Activated naive CD4-positive, alpha-beta T cell treated with anti-CD3 and anti-CD28 coated beads for 36 hours (primary cell): ENCODE data around the gene ROCK2. TPM values are rescaled to one million over a fixed set of nuclear protein-coding genes. Genes with fewer than 3 reads are reported as not detected.

Experiments
- CTCF ChIA-PET: fragments of 350-600 bp; sonication (Branson Sonifier 250); formaldehyde crosslinking; loops from one replicate; lab custom pipeline; 2021; ENCODE audit warnings: antibody characterized with exemption; lab: Charles Lee
- DNase-seq: peaks from one replicate; pipeline ENCODE4 v3.0.0-alpha.2; 2020
- H3K27ac Mint-ChIP-seq: one replicate; pipeline ENCODE4 v1.8.0; 2021; ENCODE audit warnings: mild to moderate bottlenecking, mixed read lengths
- H3K27me3 Mint-ChIP-seq: one replicate; pipeline ENCODE4 v1.8.0; 2021; ENCODE audit warnings: low read depth, mixed read lengths
- H3K36me3 Mint-ChIP-seq: one replicate; pipeline ENCODE4 v1.8.0; 2021; ENCODE audit warnings: low read depth, mixed read lengths
- H3K4me1 Mint-ChIP-seq: one replicate; pipeline ENCODE4 v1.8.0; 2021; ENCODE audit warnings: low read depth, mixed read lengths
- H3K4me3 Mint-ChIP-seq: one replicate; pipeline ENCODE4 v1.8.0; 2021; ENCODE audit warnings: mild to moderate bottlenecking, moderate library complexity, mixed read lengths
- H3K9me3 Mint-ChIP-seq: one replicate; pipeline ENCODE4 v1.8.0; 2021; ENCODE audit warnings: mixed read lengths
- intact Hi-C: fragments of 100-400 bp; cut with micrococcal nuclease; formaldehyde crosslinking; loops from one replicate; pipeline ENCODE4 v1.15.1; 2023
- total RNA-seq, 2 experiments: library from RNA; stranded (reverse); gene quantifications; one replicate each; pipeline ENCODE4 v1.2.3, GENCODE V29; 2021

ROCK2 gene
- total RNA-seq, 2 experiments from 2014 or later: 8.4 to 9.4 TPM

DNA sequence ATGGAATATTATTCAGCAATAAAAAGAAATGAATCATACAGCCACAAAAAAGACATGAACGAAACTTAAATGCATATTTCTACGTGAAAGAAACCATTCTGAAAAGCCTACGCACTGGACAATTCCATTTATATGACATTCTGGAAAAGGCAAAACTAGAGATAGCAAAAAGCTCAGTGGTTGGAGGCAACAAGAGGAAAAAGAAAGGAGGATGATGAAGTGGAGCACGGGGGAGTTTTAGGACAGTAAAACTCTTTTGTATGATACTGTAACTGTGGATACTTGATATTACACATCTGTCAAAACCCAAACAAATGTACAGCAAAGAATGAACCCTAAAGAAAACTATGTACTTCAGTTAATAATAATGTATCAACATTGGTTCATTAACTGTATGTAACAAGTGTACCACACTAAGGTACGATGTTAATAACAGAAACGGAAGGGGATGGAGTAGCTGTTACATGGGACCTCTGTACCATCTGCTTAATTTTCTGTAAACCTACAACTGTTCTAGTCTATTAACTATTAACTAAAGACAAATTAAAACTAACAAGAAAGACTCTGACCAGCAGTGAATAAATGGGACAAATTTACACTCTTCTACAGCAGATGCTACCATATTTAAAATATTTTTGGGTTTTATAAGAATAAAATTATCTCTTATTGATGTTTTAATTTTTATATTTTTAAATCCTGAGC, 31.5 kb downstream of the ROCK2 start:
- no peak overlapping the region for H3K27ac Mint-ChIP-seq
- H3K36me3 Mint-ChIP-seq: no peaks in the 10 kb centered on the region
- intact Hi-C loops: no loop called here
- no peak overlapping the region for H3K4me3 Mint-ChIP-seq
- H3K4me1 Mint-ChIP-seq: peaks cover 12% of the 10 kb centered on the region
- DNase-seq: no peak
- CTCF ChIA-PET: no interaction called here
- no peaks in the 10 kb centered on the region for H3K9me3 Mint-ChIP-seq
- H3K27me3 Mint-ChIP-seq: no peaks in the 10 kb centered on the region

- peaks cover 16% of the 10 kb centered on the region for H3K4me1 Mint-ChIP-seq
- no peaks in the 10 kb centered on the region for H3K27me3 Mint-ChIP-seq
- intact Hi-C loops: no loop called here
- no peak for DNase-seq
- no peak overlapping the region for H3K27ac Mint-ChIP-seq
- no peaks in the 10 kb centered on the region for H3K9me3 Mint-ChIP-seq
- no peak overlapping the region for H3K4me3 Mint-ChIP-seq
- H3K36me3 Mint-ChIP-seq: no peaks in the 10 kb centered on the region
- CTCF ChIA-PET: no interaction called here
Measured at GRCh38 chr2:11311543-11311942, 32.9 kb downstream of the ROCK2 start.

- Mint-ChIP-seq H3K4me1 (peaks cover 19% of the 10 kb centered on the region), H3K9me3 (no peaks in the 10 kb centered on the region), H3K27me3 (no peaks in the 10 kb centered on the region), H3K4me3 (no peak overlapping the region), H3K36me3 (no peaks in the 10 kb centered on the region), H3K27ac (no peak overlapping the region)
- intact Hi-C loops: no loop called here
- DNase-seq: no peak
- CTCF ChIA-PET: interaction anchor here (1.0 kb wide), 1 partner anchor 24 kb away, joined by 3 read pairs; no protein-coding TSS in a partner anchor
Measured at GRCh38 chr2:11310212-11310611, 34.2 kb downstream of the ROCK2 start.

DNA sequence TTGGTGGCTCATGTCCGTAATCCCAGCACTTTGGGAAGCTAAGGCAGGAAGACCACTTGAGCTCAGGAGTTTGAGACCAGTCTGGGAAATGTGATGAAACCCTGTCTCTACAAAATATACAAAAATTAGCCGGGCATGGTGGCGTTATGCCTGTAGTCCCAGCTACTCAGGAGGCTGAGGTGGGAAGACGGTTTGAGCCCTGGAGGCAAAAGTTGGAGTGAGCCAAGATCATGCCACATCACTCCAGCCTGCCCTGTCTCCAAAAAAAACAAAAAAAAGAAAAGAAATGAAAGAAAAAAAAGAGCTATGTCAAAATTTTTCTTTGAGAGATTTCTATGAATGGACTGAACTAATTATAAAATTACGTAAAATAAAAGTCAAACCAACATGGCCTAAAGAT, 34.7 kb downstream of the ROCK2 start:
- H3K9me3 Mint-ChIP-seq: no peaks in the 10 kb centered on the region
- intact Hi-C loops: no loop called here
- no peak for DNase-seq
- H3K27me3 Mint-ChIP-seq: no peaks in the 10 kb centered on the region
- no peaks in the 10 kb centered on the region for H3K36me3 Mint-ChIP-seq
- no peak overlapping the region for H3K4me3 Mint-ChIP-seq
- CTCF ChIA-PET: no interaction called here
- H3K27ac Mint-ChIP-seq: no peak overlapping the region
- peaks cover 19% of the 10 kb centered on the region for H3K4me1 Mint-ChIP-seq

DNA sequence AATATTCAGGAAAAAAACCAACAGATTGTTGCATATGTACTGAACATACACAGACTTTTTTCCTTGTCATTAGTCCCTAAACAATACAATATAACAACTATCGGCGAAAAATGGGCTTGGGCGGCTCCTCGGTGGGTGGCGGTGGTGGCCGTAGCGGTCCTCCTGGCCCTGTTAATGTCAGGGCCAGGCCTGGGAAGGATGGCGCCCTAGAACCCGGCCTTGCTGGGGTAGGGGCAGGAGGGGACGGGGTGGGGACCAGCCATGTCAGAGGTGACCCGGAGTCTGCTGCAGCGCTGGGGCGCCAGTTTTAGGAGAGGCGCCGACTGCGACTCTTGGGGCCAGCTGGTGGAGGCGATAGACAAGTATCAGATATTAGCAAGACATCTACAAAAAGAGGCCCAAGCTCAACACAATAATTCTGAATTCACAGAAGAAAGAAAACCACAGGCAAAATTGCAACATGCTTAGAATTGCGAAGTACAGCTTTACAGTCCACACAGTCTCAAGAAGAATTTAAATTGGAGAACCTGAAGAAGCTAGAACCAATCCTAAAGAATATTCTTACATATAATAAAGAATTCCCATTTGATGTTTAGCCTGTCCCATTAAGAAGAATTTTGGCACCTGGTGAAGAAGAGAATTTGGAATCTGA, 36.5 kb downstream of the ROCK2 start:
- Mint-ChIP-seq H3K9me3 (no peaks in the 10 kb centered on the region), H3K4me3 (no peak overlapping the region), H3K27ac (no peak overlapping the region), H3K27me3 (no peaks in the 10 kb centered on the region), H3K4me1 (peaks cover 12% of the 10 kb centered on the region), H3K36me3 (no peaks in the 10 kb centered on the region)
- intact Hi-C loops: no loop called here
- DNase-seq: no peak
- CTCF ChIA-PET: no interaction called here

DNA sequence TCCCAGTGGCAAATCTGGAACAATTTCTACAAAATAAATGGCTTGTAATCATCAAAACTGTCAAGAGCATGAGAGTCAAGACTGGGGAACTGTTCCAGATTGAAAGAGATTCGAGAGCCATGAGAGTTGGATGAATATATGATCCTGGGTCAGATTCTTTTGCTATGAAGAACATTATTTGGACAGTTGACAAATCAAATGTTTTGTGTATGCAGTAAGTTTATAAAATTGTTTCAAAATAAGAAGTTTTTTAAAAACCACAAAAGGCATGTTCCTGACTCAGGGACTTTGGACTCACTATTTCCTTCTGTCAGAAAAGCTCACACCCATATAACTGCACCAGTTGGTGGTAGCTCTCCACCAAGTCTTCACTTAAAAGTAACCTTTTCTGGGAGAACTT, 38.5 kb downstream of the ROCK2 start:
- CTCF ChIA-PET: no interaction called here
- peaks cover 7% of the 10 kb centered on the region for H3K4me1 Mint-ChIP-seq
- intact Hi-C loops: no loop called here
- no peaks in the 10 kb centered on the region for H3K9me3 Mint-ChIP-seq
- H3K27ac Mint-ChIP-seq: no peak overlapping the region
- no peaks in the 10 kb centered on the region for H3K36me3 Mint-ChIP-seq
- DNase-seq: no peak
- no peaks in the 10 kb centered on the region for H3K27me3 Mint-ChIP-seq
- H3K4me3 Mint-ChIP-seq: no peak overlapping the region

DNA sequence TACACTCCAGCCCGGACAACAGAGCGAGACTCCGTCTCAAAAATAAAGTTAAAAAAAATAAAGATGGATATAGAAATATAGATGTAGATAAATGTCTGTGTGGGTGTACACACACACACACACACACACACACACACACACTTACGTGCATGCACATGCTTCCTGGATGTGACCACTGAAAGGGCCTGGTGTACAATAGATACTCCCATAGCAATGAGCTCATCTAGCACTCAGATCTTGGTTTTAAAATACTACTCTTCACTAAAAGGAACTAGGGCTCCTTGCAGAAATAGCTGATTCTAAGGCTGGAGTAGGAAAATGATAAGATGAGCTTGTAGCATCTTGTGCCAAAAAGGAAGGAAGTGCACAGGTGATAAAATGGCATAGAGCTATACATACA, 39.1 kb downstream of the ROCK2 start:
- Mint-ChIP-seq H3K9me3 (no peaks in the 10 kb centered on the region), H3K4me3 (no peak overlapping the region), H3K4me1 (peaks cover 7% of the 10 kb centered on the region), H3K27me3 (no peaks in the 10 kb centered on the region), H3K27ac (no peak overlapping the region), H3K36me3 (no peaks in the 10 kb centered on the region)
- intact Hi-C loops: no loop called here
- no peak for DNase-seq
- CTCF ChIA-PET: no interaction called here

GRCh38 chr2:11304476-11304875, 40.0 kb downstream of the ROCK2 start:
- H3K27ac Mint-ChIP-seq: no peak overlapping the region
- no peaks in the 10 kb centered on the region for H3K9me3 Mint-ChIP-seq
- H3K4me1 Mint-ChIP-seq: peaks cover 7% of the 10 kb centered on the region

DNA sequence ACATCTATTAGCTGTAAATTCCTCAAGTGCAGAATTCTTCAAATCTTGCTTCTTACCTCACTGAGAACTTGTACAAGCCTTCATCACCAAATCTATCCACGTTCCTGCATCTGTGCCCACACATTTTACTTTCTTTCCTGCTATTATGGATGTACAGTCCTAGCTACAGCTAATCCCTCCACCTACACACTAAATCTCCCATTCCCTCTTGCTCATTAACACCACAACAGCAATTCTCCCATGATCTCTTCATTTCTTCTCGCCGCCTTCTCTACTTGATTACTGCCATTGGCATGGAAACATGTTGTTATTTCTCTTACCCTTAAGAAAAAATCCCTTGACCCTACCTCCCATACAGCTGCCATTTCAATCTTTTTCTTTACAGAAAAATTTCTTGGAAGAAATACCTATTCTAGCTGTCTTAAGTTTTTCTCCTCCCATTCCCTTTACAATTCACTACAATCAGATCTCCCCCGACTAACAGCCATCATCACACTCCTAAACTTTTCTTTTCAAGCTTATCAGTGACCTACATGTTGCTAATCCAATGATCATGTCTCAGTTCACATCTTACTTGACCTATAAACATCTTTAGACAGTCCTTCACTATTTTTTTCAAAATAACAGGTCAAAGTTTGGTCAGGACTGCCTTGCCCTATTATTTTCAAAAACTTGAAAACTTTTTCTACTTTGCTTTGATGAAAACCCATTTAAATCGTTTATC, 41.0 kb downstream of the ROCK2 start:
- Mint-ChIP-seq H3K27ac (no peak overlapping the region), H3K4me3 (no peak overlapping the region), H3K4me1 (peaks cover 9% of the 10 kb centered on the region), H3K27me3 (no peaks in the 10 kb centered on the region), H3K36me3 (no peaks in the 10 kb centered on the region), H3K9me3 (no peaks in the 10 kb centered on the region)
- intact Hi-C loops: no loop called here
- CTCF ChIA-PET: no interaction called here
- no peak for DNase-seq

More at GRCh38 chr2:11304476-11304875, 40.0 kb downstream of the ROCK2 start:
- no peaks in the 10 kb centered on the region for H3K36me3 Mint-ChIP-seq
- no peak overlapping the region for H3K4me3 Mint-ChIP-seq
- intact Hi-C loops: no loop called here
- H3K27me3 Mint-ChIP-seq: no peaks in the 10 kb centered on the region
- CTCF ChIA-PET: no interaction called here
- no peak for DNase-seq

- Mint-ChIP-seq H3K36me3 (no peaks in the 10 kb centered on the region), H3K27me3 (no peaks in the 10 kb centered on the region), H3K27ac (no peak overlapping the region), H3K9me3 (no peaks in the 10 kb centered on the region), H3K4me3 (no peak overlapping the region), H3K4me1 (peaks cover 8% of the 10 kb centered on the region)
- intact Hi-C loops: no loop called here
- no peak for DNase-seq
- CTCF ChIA-PET: no interaction called here
Measured at GRCh38 chr2:11299439-11299838, 45.0 kb downstream of the ROCK2 start.

DNA sequence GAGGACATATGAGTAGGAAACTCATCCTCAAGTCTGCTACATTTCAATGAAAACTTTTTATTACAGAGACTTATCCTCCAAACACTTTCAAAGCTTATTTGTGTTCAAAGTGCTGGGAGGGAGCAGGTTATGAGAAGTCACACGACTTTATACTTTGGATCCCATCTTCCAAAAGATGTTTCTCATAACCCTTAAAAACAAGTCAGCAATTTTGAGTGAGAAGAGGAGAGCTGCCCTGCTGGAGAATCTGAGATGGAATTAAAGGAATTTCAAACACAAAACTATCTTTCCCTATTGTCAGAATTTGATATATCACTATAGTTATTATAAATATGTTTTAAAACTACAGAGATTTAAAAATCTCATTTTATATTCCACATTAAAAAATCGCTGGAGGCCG, 45.8 kb downstream of the ROCK2 start:
- CTCF ChIA-PET: no interaction called here
- H3K36me3 Mint-ChIP-seq: no peaks in the 10 kb centered on the region
- no peak for DNase-seq
- peaks cover 8% of the 10 kb centered on the region for H3K4me1 Mint-ChIP-seq
- H3K27ac Mint-ChIP-seq: no peak overlapping the region
- intact Hi-C loops: no loop called here
- H3K27me3 Mint-ChIP-seq: no peaks in the 10 kb centered on the region
- H3K9me3 Mint-ChIP-seq: peaks cover 1% of the 10 kb centered on the region
- no peak overlapping the region for H3K4me3 Mint-ChIP-seq

GRCh38 chr2:11296401-11296800, 48.0 kb downstream of the ROCK2 start:
- no peak overlapping the region for H3K27ac Mint-ChIP-seq
- no peak overlapping the region for H3K4me3 Mint-ChIP-seq
- no peaks in the 10 kb centered on the region for H3K27me3 Mint-ChIP-seq
- intact Hi-C loops: no loop called here
- peaks cover 2% of the 10 kb centered on the region for H3K9me3 Mint-ChIP-seq
- DNase-seq: no peak
- H3K4me1 Mint-ChIP-seq: peaks cover 15% of the 10 kb centered on the region
- CTCF ChIA-PET: no interaction called here
- no peaks in the 10 kb centered on the region for H3K36me3 Mint-ChIP-seq
